Measurements from ENCODE around the gene SRP9. TPM values are rescaled to one million over a fixed set of nuclear protein-coding genes. Genes with fewer than 3 reads are reported as not detected.
"Not testable (repeated sequence)": the region's sequence is repeated elsewhere in the genome, so short reads cannot be mapped to it uniquely, and the experiment has no call there.

The SRP9 gene
- total and polyA plus RNA-seq, 8 donors = 195 to 428 (median 382) TPM

DNA sequence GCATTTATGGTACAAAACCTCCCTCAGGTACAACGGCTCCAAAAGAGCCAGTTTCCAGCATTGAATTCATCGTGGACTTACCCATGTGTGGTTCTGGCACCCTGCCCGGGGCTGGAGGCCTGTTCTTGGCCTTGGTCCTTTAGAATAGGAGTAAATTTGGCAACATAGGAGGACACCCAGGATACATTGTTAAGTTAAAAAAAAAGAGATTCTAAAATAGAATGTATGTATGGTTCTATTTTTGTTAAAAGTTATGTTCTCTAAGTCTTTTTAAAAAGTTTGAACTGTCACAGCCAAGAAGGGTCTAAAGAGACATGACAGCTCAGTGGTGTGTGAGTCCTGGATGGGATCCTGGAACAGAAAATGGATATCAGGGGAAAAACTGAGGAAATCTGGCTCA lies 58.2 kb downstream of the SRP9 start:
- ATAC-seq (no peak), DNase-seq (peak in 1 of 4 donors; percentile 62)
- intact Hi-C loops (cut with DNase I) = no loop called here
- Histone ChIP-seq H3K4me1 (peaks cover 3% of the 10 kb centered on the region in 2 donors), H3K27ac (peak overlapping the region in 1 of 2 donors; percentile 48), H3K4me3 (no peak overlapping the region), H3K9me3 (no peaks in the 10 kb centered on the region), H3K27me3 (no peaks in the 10 kb centered on the region), H3K36me3 (peaks cover 0 to 34% of the 10 kb centered on the region in 2 donors)
- TF ChIP-seq, protein P1, sequence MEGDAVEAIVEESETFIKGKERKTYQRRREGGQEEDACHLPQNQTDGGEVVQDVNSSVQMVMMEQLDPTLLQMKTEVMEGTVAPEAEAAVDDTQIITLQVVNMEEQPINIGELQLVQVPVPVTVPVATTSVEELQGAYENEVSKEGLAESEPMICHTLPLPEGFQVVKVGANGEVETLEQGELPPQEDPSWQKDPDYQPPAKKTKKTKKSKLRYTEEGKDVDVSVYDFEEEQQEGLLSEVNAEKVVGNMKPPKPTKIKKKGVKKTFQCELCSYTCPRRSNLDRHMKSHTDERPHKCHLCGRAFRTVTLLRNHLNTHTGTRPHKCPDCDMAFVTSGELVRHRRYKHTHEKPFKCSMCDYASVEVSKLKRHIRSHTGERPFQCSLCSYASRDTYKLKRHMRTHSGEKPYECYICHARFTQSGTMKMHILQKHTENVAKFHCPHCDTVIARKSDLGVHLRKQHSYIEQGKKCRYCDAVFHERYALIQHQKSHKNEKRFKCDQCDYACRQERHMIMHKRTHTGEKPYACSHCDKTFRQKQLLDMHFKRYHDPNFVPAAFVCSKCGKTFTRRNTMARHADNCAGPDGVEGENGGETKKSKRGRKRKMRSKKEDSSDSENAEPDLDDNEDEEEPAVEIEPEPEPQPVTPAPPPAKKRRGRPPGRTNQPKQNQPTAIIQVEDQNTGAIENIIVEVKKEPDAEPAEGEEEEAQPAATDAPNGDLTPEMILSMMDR (IDR thresholded peaks at IDR 0.05) = no peak

DNA sequence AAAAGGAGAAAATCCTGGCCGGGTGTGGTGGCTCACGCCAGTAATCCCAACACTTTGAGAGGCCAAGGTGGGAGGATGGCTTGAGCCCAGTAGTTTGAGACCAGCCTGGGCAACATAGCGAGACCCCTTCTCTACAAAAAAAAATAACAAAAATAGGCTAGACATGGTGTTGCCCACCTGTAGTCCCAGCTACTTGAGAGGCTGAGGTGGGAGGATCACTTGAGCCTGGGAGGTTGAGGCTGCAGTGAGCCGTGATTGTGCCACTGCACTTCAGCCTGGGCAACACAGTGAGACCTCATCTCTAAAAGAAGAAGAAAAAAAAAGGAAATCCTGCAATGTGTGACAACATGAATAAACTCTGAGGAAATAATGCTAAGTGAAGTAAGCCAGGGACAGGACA lies 58.7 kb downstream of the SRP9 start:
- DNase-seq; H3K4me3 ChIP-seq; H3K4me1 ChIP-seq; ATAC-seq; H3K9me3 ChIP-seq; H3K27me3 ChIP-seq; intact Hi-C loops (cut with DNase I): not testable (repeated sequence)
- Histone ChIP-seq H3K27ac (peak overlapping the region in 1 of 2 donors; percentile 48), H3K36me3 (peaks cover 0 to 34% of the 10 kb centered on the region in 2 donors)

DNA sequence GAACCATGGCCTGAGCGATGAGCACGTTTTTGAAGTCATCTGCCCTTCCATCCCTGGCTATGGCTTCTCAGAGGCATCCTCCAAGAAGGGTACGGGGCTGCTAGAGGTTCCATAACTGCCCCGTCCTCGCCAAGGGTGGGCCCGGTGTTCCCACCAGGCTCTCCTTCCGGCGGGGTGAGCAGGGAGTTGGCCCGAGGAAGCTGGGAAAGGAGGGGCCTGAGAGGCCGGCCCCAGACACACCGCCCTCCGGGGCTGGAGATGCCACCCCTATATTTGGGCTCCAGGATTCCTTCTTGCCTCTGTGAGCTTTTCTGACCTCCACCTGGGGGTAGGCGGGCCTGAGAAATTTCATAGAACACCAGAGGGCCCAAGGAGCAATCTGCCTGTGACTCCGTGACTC lies 61.2 kb downstream of the SRP9 start:
- Histone ChIP-seq H3K4me1 (peaks cover 0 to 3% of the 10 kb centered on the region in 2 donors), H3K27me3 (no peaks in the 10 kb centered on the region), H3K9me3 (no peaks in the 10 kb centered on the region), H3K27ac (no peak overlapping the region), H3K4me3 (no peak overlapping the region), H3K36me3 (peaks cover 0 to 32% of the 10 kb centered on the region in 2 donors)
- no peak for ATAC-seq
- DNase-seq = peak in 1 of 4 donors; percentile 32
- intact Hi-C loops (cut with DNase I) = no loop called here
- TF ChIP-seq, protein P1 (IDR thresholded peaks at IDR 0.05) = no peak

Other genes with a start within 250 kb of the SRP9 start
- gene ENAH, start 124.7 kb upstream of the SRP9 start, total RNA-seq = 100 to 1,000 TPM; 106 to 142 TPM
- gene ENAH, start 124.7 kb upstream of the SRP9 start, polyA plus RNA-seq (ENCODE audit: insufficient read length in 6 of 6) = 100 to 1,000 TPM; 198 to 255 (median 248) TPM
- gene EPHX1, start 32.3 kb downstream of the SRP9 start, total RNA-seq = 100 to 1,000 TPM; 116 to 305 TPM
- gene EPHX1, start 32.3 kb downstream of the SRP9 start, polyA plus RNA-seq (ENCODE audit: insufficient read length in 6 of 6) = 100 to 1,000 TPM; 109 to 129 (median 119) TPM
- gene TMEM63A, start 104.6 kb downstream of the SRP9 start, total RNA-seq = 10 to 100 TPM; 77.4 to 98.5 TPM
- 100 to 1,000 TPM in 5 of 6 donors, 10 to 100 TPM in 1; 83.8 to 167 (median 127) TPM for gene TMEM63A, start 104.6 kb downstream of the SRP9 start, polyA plus RNA-seq (ENCODE audit: insufficient read length in 6 of 6)
- under 1 TPM in 1 of 2 donors, not detected in 1; 0.61 TPM for gene LEFTY1, start 111.3 kb downstream of the SRP9 start, total RNA-seq
- gene LEFTY1, start 111.3 kb downstream of the SRP9 start, polyA plus RNA-seq (ENCODE audit: insufficient read length in 6 of 6) = 1 to 10 TPM; 1.9 to 6.9 (median 3.9) TPM
- 10 to 100 TPM; 52.7 to 59.8 TPM for gene PYCR2, start 146.4 kb downstream of the SRP9 start, total RNA-seq
- gene PYCR2, start 146.4 kb downstream of the SRP9 start, polyA plus RNA-seq (ENCODE audit: insufficient read length in 6 of 6) = 10 to 100 TPM; 54.9 to 68.7 (median 57.1) TPM
- under 1 TPM in 1 of 2 donors, not detected in 1; 0.17 TPM for gene LEFTY2, start 163.4 kb downstream of the SRP9 start, total RNA-seq
- 1 to 10 TPM; 1.1 to 2.4 (median 1.6) TPM for gene LEFTY2, start 163.4 kb downstream of the SRP9 start, polyA plus RNA-seq (ENCODE audit: insufficient read length in 6 of 6)
- gene SDE2, start 221.5 kb downstream of the SRP9 start, total RNA-seq = 10 to 100 TPM; 15.8 to 17.1 TPM
- gene SDE2, start 221.5 kb downstream of the SRP9 start, polyA plus RNA-seq (ENCODE audit: insufficient read length in 6 of 6) = 10 to 100 TPM; 19.3 to 22.6 (median 21.8) TPM

Data from left lung (tissue), 10 donors.